Ovary (tissue), 3 donors: ENCODE measurements around the gene GUCA1A.

Experiments
- CTCF ChIP-seq, 3 donors: fragments of 450-650 bp in 2 of 3; fragments of 200-600 bp in 1 of 3; IDR thresholded peaks; one replicate each; pipeline versions ENCODE4 v1.5.1 to v1.8.0; 2016 to 2022; ENCODE audit warnings: antibody characterized with exemption in 3 of 3, mild to moderate bottlenecking in 1 of 3
- POLR2A ChIP-seq: fragments of 450-650 bp; IDR thresholded peaks from one replicate; pipeline ENCODE4 v1.6.1; 2017; ENCODE audit warnings: antibody characterized with exemption, mild to moderate bottlenecking, moderate library complexity
- donor health status: DM: no; HTN: no; CAD: no.

- no peak for TF ChIP-seq POLR2A
- TF ChIP-seq CTCF (IDR thresholded peaks at IDR 0.05) = no peak
Measured at GRCh38 chr6:42227173-42227850, 54.1 kb downstream of the GUCA1A start.
